ENCODE results near the gene KIF26A. TPM values are rescaled to one million over a fixed set of nuclear protein-coding genes. Genes with fewer than 3 reads are reported as not detected.
"Not testable (repeated sequence)": the region's sequence is repeated elsewhere in the genome, so short reads cannot be mapped to it uniquely, and the experiment has no call there.

Gene KIF26A
- total RNA-seq, 2 experiments from 2014 or later, result 0.89 to 0.94 TPM

- Mint-ChIP-seq H3K4me1 (peaks cover 4% of the 10 kb centered on the region), H3K4me3 (no peak overlapping the region), H3K27ac (no peak overlapping the region), H3K27me3 (no peaks in the 10 kb centered on the region), H3K36me3 (no peaks in the 10 kb centered on the region), H3K9me3 (no peaks in the 10 kb centered on the region)
- no peak for DNase-seq
Measured at GRCh38 chr14:104197449-104198247, 59.3 kb downstream of the KIF26A start.

DNA sequence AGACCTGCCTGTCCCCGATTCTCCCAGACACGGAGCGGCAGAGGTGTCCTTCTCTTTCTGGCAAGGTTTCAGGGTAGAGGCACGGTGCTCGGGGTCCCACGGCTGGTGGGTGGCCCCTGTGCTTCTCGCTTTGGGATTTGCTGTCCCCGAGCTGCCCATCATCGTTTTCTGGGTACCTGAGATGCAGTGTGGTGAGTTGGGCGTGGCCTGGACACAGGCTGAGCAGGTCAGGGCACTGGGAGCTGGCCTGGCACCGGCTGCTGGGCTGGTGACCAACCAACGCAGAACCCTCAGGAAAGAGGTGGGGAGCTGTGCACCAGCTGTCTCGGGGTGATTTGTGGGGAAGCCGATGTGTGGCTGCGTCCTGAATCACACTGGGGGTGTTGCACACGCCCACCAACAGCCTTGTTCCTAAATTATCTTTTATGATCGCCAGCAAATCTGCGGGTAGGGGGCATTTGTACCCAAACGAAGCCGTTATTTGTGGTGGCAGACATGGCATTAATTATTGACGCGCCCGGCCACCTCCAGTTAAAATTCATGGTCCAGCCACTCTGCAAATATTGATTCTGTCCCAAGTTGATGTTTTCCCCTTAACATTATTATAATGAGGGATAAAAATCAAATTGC lies 61.0 kb downstream of the KIF26A start:
- DNase-seq, result no peak
- no peaks in the 10 kb centered on the region for H3K27me3 Mint-ChIP-seq
- no peaks in the 10 kb centered on the region for H3K36me3 Mint-ChIP-seq
- no peaks in the 10 kb centered on the region for H3K9me3 Mint-ChIP-seq
- peaks cover 4% of the 10 kb centered on the region for H3K4me1 Mint-ChIP-seq
- no peak overlapping the region for H3K4me3 Mint-ChIP-seq
- H3K27ac Mint-ChIP-seq, result no peak overlapping the region

- H3K27ac Mint-ChIP-seq, result no peak overlapping the region
- no peaks in the 10 kb centered on the region for H3K27me3 Mint-ChIP-seq
- no peaks in the 10 kb centered on the region for H3K36me3 Mint-ChIP-seq
- H3K9me3 Mint-ChIP-seq, result no peaks in the 10 kb centered on the region
- no peak for DNase-seq
- H3K4me1 Mint-ChIP-seq, result peaks cover 4% of the 10 kb centered on the region
- H3K4me3 Mint-ChIP-seq, result no peak overlapping the region
Measured at GRCh38 chr14:104200106-104200505, 61.7 kb downstream of the KIF26A start.

DNA sequence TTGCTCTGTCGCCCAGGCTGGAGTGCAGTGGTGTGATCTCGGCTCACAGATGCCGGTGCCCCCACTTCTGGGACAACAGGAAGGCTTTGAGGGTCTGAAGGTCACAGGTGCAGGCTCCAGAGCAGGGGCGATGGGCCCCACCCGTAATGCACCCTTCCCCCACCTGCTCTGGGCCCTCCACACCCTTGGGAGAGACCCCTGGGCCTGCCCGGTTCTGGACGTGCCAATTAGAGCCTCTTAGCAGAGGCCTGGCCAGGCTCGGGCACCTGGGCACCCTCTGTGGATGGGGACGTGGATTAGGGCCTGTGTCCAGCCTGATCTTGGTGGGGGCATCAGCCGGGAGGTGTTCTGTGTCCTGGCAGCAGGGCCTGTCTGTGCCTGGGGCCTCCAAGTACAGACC lies 62.2 kb downstream of the KIF26A start:
- Mint-ChIP-seq H3K36me3 (no peaks in the 10 kb centered on the region), H3K27me3 (no peaks in the 10 kb centered on the region)
- no peak for DNase-seq

GRCh38 chr14:104201063-104201462 lies 62.7 kb downstream of the KIF26A start:
- no peak for DNase-seq
- H3K27ac Mint-ChIP-seq, result no peak overlapping the region
- H3K4me1 Mint-ChIP-seq, result peaks cover 1% of the 10 kb centered on the region
- H3K4me3 Mint-ChIP-seq, result no peak overlapping the region
- H3K9me3 Mint-ChIP-seq, result no peaks in the 10 kb centered on the region
- H3K36me3 Mint-ChIP-seq, result no peaks in the 10 kb centered on the region
- H3K27me3 Mint-ChIP-seq, result no peaks in the 10 kb centered on the region

More for the DNA sequence above, 62.2 kb downstream of the KIF26A start:
- H3K27ac Mint-ChIP-seq, result no peak overlapping the region
- peaks cover 4% of the 10 kb centered on the region for H3K4me1 Mint-ChIP-seq
- H3K4me3 Mint-ChIP-seq, result no peak overlapping the region
- no peaks in the 10 kb centered on the region for H3K9me3 Mint-ChIP-seq

DNA sequence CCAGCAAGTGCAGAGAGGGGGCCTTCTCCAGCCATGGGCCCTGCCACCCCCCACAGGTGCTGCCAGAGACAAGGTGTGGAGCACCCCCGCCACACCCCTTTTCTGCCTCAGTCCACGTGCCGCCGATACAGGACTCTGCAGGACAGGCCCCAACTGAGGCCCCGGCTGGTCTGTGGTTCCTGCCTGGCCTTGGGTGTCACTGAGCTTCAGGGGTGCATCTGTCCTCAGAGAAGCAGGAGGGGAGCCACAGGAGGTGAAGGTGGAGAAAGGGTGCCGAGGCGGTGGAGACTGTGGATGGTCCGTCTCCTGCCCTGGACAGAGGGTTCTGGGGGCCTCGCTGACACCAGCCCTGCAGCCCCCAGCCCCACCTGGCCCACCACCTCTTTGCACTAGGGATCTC lies 63.1 kb downstream of the KIF26A start:
- no peak overlapping the region for H3K4me3 Mint-ChIP-seq
- no peaks in the 10 kb centered on the region for H3K4me1 Mint-ChIP-seq
- H3K9me3 Mint-ChIP-seq, result no peaks in the 10 kb centered on the region
- H3K27ac Mint-ChIP-seq, result no peak overlapping the region
- no peak for DNase-seq
- H3K36me3 Mint-ChIP-seq, result no peaks in the 10 kb centered on the region
- H3K27me3 Mint-ChIP-seq, result no peaks in the 10 kb centered on the region

DNA sequence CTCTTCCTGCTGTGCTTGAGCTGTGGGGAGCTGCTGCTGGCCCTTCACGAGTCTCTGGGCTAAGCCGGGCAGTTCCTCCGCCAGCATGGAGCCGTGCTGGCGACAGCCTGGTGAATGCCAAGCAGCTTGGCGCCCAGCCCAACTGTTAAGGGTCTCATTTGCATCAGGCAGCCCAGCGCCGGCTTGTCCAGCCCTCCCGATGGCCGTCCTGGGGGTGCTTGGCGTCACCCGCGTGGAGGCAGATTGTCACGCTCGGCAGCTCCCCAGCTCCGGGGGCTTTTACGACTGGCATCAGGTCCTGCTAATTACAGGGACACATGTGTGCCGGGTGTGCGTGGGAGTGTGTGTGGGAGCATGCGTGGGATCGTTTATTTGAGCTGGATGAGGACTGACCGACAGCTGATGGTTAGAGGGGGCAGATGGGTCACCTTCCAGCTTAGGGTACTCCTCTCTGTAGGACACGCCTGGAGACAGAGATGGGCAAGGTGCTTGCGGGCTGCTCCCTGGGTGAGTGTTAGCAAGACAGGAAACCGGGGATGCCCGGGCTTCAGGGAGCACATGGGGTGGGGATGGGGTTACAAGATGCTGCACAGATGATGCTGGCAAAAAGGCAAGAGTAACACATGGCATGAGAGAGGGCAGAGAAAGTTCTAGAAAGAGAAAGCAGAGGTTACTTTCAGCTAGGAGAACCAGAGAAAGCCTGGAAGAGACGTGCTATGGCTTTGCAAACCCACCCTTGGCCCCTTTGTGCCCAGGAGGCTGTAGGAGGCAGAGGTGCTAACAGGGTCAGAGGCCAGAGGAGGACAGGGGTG lies 64.1 kb downstream of the KIF26A start:
- Mint-ChIP-seq H3K27ac (no peak overlapping the region), H3K36me3 (no peaks in the 10 kb centered on the region), H3K4me1 (no peaks in the 10 kb centered on the region), H3K27me3 (no peaks in the 10 kb centered on the region), H3K4me3 (no peak overlapping the region), H3K9me3 (no peaks in the 10 kb centered on the region)
- no peak for DNase-seq

GRCh38 chr14:104203071-104203425 lies 64.7 kb downstream of the KIF26A start:
- no peak for DNase-seq
- Mint-ChIP-seq H3K27me3 (no peaks in the 10 kb centered on the region), H3K4me3 (no peak overlapping the region), H3K27ac (no peak overlapping the region), H3K9me3 (no peaks in the 10 kb centered on the region), H3K4me1 (no peaks in the 10 kb centered on the region), H3K36me3 (no peaks in the 10 kb centered on the region)

- Mint-ChIP-seq H3K27me3 (no peaks in the 10 kb centered on the region), H3K36me3 (no peaks in the 10 kb centered on the region), H3K4me1 (no peaks in the 10 kb centered on the region), H3K4me3 (no peak overlapping the region), H3K9me3 (no peaks in the 10 kb centered on the region), H3K27ac (no peak overlapping the region)
- no peak for DNase-seq
Measured at GRCh38 chr14:104204660-104205149, 66.3 kb downstream of the KIF26A start.

DNA sequence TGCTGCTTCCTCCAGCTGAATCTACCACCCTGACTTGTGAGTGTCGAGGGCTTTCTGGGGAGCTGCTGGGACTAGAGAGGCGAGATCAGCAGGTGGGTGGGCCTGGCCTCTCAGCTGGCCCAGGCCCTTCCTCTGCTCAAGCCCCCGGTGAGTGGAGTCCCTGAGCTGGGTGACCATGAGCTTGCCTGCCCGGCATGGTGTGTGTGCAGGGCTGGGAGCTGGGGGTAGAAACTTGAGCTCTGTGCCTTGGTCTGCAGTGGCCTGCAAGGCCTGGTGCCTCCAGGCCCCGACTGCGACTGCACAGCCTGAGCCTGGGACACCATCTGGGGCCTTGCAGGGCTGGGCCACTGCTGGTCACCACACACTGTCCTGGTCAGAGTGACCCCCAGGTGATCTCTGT lies 67.4 kb downstream of the KIF26A start:
- Mint-ChIP-seq H3K4me3 (no peak overlapping the region), H3K36me3 (no peaks in the 10 kb centered on the region), H3K4me1 (no peaks in the 10 kb centered on the region), H3K27me3 (no peaks in the 10 kb centered on the region), H3K27ac (no peak overlapping the region), H3K9me3 (no peaks in the 10 kb centered on the region)
- DNase-seq, result no peak

GRCh38 chr14:104206281-104206904 lies 68.0 kb downstream of the KIF26A start:
- no peaks in the 10 kb centered on the region for H3K36me3 Mint-ChIP-seq
- no peaks in the 10 kb centered on the region for H3K4me1 Mint-ChIP-seq
- no peak overlapping the region for H3K27ac Mint-ChIP-seq
- no peak for DNase-seq
- no peak overlapping the region for H3K4me3 Mint-ChIP-seq
- no peaks in the 10 kb centered on the region for H3K9me3 Mint-ChIP-seq
- peaks cover 3% of the 10 kb centered on the region for H3K27me3 Mint-ChIP-seq

DNA sequence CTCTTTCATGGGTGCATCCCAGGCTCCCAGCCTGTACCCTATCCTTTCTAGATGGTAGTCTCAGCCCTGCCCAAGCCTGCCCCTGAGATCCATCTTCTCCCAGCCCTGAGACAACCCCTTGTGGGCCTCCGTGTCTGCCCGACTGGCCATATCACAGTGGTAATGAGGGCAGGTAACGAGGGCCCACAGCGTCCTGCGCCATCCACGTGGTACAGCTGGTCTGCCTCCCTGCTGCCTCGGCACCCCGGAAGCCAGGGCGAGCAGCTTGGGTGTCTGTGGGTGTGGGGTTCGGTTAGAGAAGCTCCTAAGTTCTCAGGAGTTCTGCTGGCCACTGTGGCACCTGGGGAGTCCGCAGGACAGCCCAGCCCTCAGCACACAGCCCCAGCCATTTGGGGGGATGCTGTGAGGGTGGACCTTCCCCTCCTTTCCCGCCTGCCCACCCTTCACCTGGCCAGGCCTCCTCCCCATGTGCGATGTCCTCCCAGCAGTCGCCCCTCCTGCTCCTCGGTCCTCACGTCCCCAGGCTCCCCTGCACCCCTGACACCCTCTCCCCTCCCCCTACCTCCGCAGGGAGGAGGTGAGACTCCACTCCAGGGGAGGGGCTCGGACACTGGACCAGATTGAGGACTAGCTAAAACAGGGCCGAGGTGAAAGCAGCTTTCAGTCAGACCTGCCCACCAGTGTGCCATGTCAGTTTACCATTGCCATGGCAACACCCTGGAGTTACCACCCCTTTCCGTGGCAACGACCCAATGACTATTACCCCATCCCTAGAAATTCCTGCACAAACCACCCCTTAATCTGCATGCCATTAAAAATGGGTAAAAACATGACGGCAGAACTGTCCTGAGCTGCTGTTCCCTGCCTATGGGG lies 69.0 kb downstream of the KIF26A start:
- no peak for DNase-seq
- H3K36me3 Mint-ChIP-seq, result no peaks in the 10 kb centered on the region
- H3K27ac Mint-ChIP-seq, result no peak overlapping the region
- H3K9me3 Mint-ChIP-seq, result no peaks in the 10 kb centered on the region
- H3K4me3 Mint-ChIP-seq, result no peak overlapping the region
- peaks cover 9% of the 10 kb centered on the region for H3K27me3 Mint-ChIP-seq
- H3K4me1 Mint-ChIP-seq, result no peaks in the 10 kb centered on the region

DNA sequence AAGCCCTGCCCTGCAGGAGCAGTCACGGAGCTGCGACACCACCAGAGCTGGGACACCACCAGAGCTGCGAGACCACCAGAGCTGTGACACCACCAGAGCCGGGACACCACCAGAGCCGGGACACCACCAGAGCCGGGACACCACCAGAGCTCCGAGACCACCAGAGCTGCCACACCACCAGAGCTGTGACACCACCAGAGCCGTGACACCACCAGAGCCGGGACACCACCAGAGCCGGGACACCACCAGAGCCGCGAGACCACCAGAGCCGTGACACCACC lies 69.6 kb downstream of the KIF26A start:
- H3K36me3 Mint-ChIP-seq, DNase-seq, H3K9me3 Mint-ChIP-seq, H3K27ac Mint-ChIP-seq, H3K4me1 Mint-ChIP-seq, H3K4me3 Mint-ChIP-seq: not testable (repeated sequence)
- peaks cover 10% of the 10 kb centered on the region for H3K27me3 Mint-ChIP-seq

DNA sequence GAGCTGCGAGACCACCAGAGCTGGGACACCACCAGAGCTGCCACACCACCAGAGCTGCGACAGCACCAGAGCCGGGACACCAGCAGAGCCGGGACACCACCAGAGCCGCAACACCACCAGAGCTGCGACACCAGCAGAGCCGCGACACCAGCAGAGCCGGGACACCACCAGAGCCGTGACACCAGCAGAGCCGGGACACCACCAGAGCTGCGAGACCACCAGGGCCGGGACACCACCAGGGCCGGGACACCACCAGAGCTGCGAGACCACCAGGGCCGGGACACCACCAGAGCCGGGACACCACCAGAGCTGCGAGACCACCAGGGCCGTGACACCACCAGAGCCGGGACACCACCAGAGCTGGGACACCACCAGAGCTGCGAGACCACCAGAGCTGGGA lies 69.9 kb downstream of the KIF26A start:
- not testable (repeated sequence) for H3K4me1 Mint-ChIP-seq, H3K4me3 Mint-ChIP-seq, DNase-seq, H3K36me3 Mint-ChIP-seq, H3K27ac Mint-ChIP-seq, H3K9me3 Mint-ChIP-seq
- peaks cover 12% of the 10 kb centered on the region for H3K27me3 Mint-ChIP-seq
